Upper lobe of left lung (tissue), 4 donors: ENCODE data around the gene MICALL1.

Experiments
- EP300 ChIP-seq, 4 donors: sonication (generic); formaldehyde crosslinking; IDR thresholded peaks; one replicate each; pipeline ENCODE4 v1.5.1; 2017; ENCODE audit warnings: antibody characterized with exemption in 4 of 4, control low read depth in 2 of 4
- TF ChIP-seq, protein P1 (sequence below), 6 experiments: fragments of 450-650 bp in 4 of 6; fragments of 200-600 bp in 2 of 6; sonication (generic) in 2 of 6; IDR thresholded peaks; one replicate each; pipeline ENCODE4 v1.5.1; 2016 to 2019; ENCODE audit warnings: antibody characterized with exemption in 6 of 6

DNA sequence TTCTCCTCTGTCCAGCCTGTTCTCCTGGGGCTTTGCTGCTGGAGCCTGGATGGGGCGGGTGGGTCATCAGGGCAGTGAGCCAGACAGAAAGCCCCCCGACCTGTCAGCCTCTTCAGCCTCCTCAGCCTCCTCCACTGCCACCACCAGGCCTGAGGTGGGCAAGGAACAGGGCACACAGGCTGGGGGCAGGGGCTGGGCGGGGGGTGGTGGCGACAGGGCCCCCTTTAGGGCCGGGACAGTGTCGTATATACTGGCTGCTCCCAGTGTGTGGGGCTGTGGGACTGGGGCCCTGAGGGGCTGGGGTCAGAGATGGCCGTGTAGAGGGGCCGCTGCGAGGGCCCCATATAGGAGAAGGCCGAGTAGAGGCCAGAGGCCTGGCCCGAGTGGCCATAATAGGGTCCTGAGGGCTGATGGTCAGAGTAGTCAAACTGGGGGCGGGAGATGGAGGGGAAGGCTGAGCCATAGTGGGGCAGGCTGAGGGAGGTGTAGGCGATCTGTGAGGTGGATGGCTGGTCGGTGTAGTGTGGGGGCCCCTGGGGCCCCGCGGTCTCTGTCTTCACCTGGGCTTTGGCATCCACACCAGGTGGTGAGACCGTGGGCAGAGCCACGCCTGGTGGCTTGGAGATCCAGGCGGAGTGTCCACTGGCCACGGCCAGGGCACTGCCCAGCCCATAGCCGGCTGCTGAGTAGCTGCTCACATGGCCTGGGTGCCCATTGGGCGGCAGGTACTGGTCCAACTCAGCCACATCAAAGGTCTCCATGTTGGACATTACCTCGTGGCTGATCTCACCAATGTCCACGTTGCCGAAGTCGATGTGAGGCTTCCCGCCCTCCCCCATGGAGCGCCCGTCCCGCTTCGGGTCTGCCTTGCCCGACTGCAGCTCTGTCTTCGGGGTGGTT lies 67.4 kb downstream of the MICALL1 start:
- no peak for TF ChIP-seq EP300 (IDR thresholded peaks at IDR 0.05)
- TF ChIP-seq, protein P1, sequence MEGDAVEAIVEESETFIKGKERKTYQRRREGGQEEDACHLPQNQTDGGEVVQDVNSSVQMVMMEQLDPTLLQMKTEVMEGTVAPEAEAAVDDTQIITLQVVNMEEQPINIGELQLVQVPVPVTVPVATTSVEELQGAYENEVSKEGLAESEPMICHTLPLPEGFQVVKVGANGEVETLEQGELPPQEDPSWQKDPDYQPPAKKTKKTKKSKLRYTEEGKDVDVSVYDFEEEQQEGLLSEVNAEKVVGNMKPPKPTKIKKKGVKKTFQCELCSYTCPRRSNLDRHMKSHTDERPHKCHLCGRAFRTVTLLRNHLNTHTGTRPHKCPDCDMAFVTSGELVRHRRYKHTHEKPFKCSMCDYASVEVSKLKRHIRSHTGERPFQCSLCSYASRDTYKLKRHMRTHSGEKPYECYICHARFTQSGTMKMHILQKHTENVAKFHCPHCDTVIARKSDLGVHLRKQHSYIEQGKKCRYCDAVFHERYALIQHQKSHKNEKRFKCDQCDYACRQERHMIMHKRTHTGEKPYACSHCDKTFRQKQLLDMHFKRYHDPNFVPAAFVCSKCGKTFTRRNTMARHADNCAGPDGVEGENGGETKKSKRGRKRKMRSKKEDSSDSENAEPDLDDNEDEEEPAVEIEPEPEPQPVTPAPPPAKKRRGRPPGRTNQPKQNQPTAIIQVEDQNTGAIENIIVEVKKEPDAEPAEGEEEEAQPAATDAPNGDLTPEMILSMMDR (IDR thresholded peaks at IDR 0.05): no peak
